CD4-positive, alpha-beta T cell (primary cell): ENCODE results near the gene OR2Z1. TPM values are rescaled to one million over a fixed set of nuclear protein-coding genes. Genes with fewer than 3 reads are reported as not detected.

Experiments used
- ATAC-seq: fragments of 200-7000 bp; cut with Tn5 transposase; one replicate; pipeline ENCODE4 v1.10.0; 2022; ENCODE audit warnings: mild to moderate bottlenecking; ENCODE audit not compliant: poor library complexity
- CTCF ChIA-PET: fragments of 350-600 bp; sonication (Branson Sonifier 250); formaldehyde crosslinking; loops from one replicate; lab custom pipeline; 2021; ENCODE audit warnings: antibody characterized with exemption, inconsistent platforms; lab: Charles Lee
- POLR2A ChIA-PET: fragments of 350-600 bp; sonication (Branson Sonifier 250); formaldehyde crosslinking; loops from one replicate; lab custom pipeline; 2021; ENCODE audit warnings: antibody characterized with exemption, inconsistent platforms; lab: Charles Lee
- DNase-seq, 14 experiments: peaks; one replicate each; pipeline ENCODE4 v3.0.0-alpha.2; 2013 to 2020; ENCODE audit warnings: mixed read lengths in 2 of 14
- H3K27ac ChIP-seq, 2 donors: one replicate each; pipeline versions ENCODE4 v1.5.1 to v1.7.0; 2013; ENCODE audit warnings: low read length in 2 of 2, low read depth in 1 of 2, mild to moderate bottlenecking in 1 of 2
- H3K27me3 ChIP-seq, 2 experiments: 1 replicate in 1 of 2; 2 replicates in 1 of 2; pipeline versions ENCODE4 v1.6.1 to v1.7.0; 2013; ENCODE audit warnings: low read length in 2 of 2, control low read depth in 1 of 2, mild to moderate bottlenecking in 1 of 2, moderate library complexity in 1 of 2; ENCODE audit not compliant: insufficient read depth in 2 of 2, control insufficient read depth in 1 of 2
- H3K36me3 ChIP-seq: one replicate; pipeline ENCODE4 v1.6.1; 2013; ENCODE audit warnings: low read length, control low read depth; ENCODE audit not compliant: insufficient read depth
- H3K4me1 ChIP-seq: one replicate; pipeline ENCODE4 v1.6.1; 2013; ENCODE audit warnings: low read length, control low read depth; ENCODE audit not compliant: insufficient read depth
- H3K4me3 ChIP-seq: one replicate; pipeline ENCODE4 v1.5.1; 2013; ENCODE audit warnings: mild to moderate bottlenecking, low read length, moderate library complexity
- H3K9me3 ChIP-seq, 2 experiments: 1 replicate in 1 of 2; 2 replicates in 1 of 2; pipeline versions ENCODE4 v1.6.1 to v1.7.0; 2013; ENCODE audit warnings: low read length in 2 of 2, mild to moderate bottlenecking in 2 of 2, control low read depth in 1 of 2, moderate library complexity in 1 of 2; ENCODE audit not compliant: control insufficient read depth in 1 of 2, insufficient read depth in 1 of 2
- H3K27ac Mint-ChIP-seq: one replicate; pipeline ENCODE4 v1.8.0; 2020; ENCODE audit warnings: mixed read lengths
- H3K27me3 Mint-ChIP-seq: one replicate; pipeline ENCODE4 v1.8.0; 2021; ENCODE audit warnings: mixed read lengths
- H3K36me3 Mint-ChIP-seq: one replicate; pipeline ENCODE4 v1.8.0; 2021; ENCODE audit warnings: low read depth, mixed read lengths
- H3K4me1 Mint-ChIP-seq: one replicate; pipeline ENCODE4 v1.8.0; 2021; ENCODE audit warnings: low read depth, mixed read lengths
- H3K4me3 Mint-ChIP-seq: one replicate; pipeline ENCODE4 v1.8.0; 2020; ENCODE audit warnings: mild to moderate bottlenecking, mixed read lengths
- H3K9me3 Mint-ChIP-seq: one replicate; pipeline ENCODE4 v1.8.0; 2020; ENCODE audit warnings: mixed read lengths
- intact Hi-C, 2 experiments: fragments of 100-400 bp; cut with DNase I in 1 of 2; cut with micrococcal nuclease in 1 of 2; formaldehyde crosslinking; loops; one replicate each; pipeline versions ENCODE4 v1.15.1 to v1.9.0; 2023 to 2025; cut with DNase I, micrococcal nuclease
- total RNA-seq, 174 experiments: library from RNA in 2 of 174; stranded (reverse) in 2 of 174; gene quantifications; one replicate each; pipeline ENCODE4 v1.2.3 and lab custom pipeline; 2021 to 2026
- TF ChIP-seq, protein P1 (sequence below): fragments of 200-600 bp; IDR thresholded peaks from one replicate; pipeline ENCODE4 v1.8.0; 2022; ENCODE audit warnings: antibody characterized with exemption, mild to moderate bottlenecking

OR2Z1 gene
- total RNA-seq, 2 experiments from 2014 or later, result not detected

- Mint-ChIP-seq H3K9me3 (no peaks in the 10 kb centered on the region), H3K4me3 (no peak overlapping the region), H3K4me1 (peaks cover 18% of the 10 kb centered on the region), H3K36me3 (no peaks in the 10 kb centered on the region), H3K27ac (no peak overlapping the region), H3K27me3 (peaks cover 17% of the 10 kb centered on the region)
- Histone ChIP-seq H3K4me1 (peaks cover 27% of the 10 kb centered on the region), H3K9me3 (peaks cover 0 to 6% of the 10 kb centered on the region in 2 experiments), H3K27me3 (no peaks in the 10 kb centered on the region), H3K4me3 (no peak overlapping the region), H3K36me3 (no peaks in the 10 kb centered on the region), H3K27ac (no peak overlapping the region)
- intact Hi-C loops, result loop anchor here in 1 of 2 experiments (2.0 kb wide), 1 partner anchor 115 kb away; no protein-coding TSS in a partner anchor
- TF ChIP-seq, protein P1, sequence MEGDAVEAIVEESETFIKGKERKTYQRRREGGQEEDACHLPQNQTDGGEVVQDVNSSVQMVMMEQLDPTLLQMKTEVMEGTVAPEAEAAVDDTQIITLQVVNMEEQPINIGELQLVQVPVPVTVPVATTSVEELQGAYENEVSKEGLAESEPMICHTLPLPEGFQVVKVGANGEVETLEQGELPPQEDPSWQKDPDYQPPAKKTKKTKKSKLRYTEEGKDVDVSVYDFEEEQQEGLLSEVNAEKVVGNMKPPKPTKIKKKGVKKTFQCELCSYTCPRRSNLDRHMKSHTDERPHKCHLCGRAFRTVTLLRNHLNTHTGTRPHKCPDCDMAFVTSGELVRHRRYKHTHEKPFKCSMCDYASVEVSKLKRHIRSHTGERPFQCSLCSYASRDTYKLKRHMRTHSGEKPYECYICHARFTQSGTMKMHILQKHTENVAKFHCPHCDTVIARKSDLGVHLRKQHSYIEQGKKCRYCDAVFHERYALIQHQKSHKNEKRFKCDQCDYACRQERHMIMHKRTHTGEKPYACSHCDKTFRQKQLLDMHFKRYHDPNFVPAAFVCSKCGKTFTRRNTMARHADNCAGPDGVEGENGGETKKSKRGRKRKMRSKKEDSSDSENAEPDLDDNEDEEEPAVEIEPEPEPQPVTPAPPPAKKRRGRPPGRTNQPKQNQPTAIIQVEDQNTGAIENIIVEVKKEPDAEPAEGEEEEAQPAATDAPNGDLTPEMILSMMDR, result no peak
- ChIA-PET POLR2A (no interaction called here), CTCF (no interaction called here)
- no peak for ATAC-seq
- DNase-seq, result no peak
Measured at GRCh38 chr19:8695501-8695900, 25.9 kb upstream of the OR2Z1 start.

GRCh38 chr19:8695911-8696310 lies 25.5 kb upstream of the OR2Z1 start:
- no peaks in the 10 kb centered on the region for H3K36me3 Mint-ChIP-seq
- H3K9me3 Mint-ChIP-seq, result no peaks in the 10 kb centered on the region
- ChIA-PET POLR2A (no interaction called here), CTCF (no interaction called here)
- H3K4me3 Mint-ChIP-seq, result no peak overlapping the region
- no peak overlapping the region for H3K27ac Mint-ChIP-seq
- peaks cover 17% of the 10 kb centered on the region for H3K27me3 Mint-ChIP-seq
- Histone ChIP-seq H3K9me3 (peaks cover 0 to 6% of the 10 kb centered on the region in 2 experiments), H3K4me1 (peaks cover 31% of the 10 kb centered on the region), H3K4me3 (no peak overlapping the region), H3K27me3 (no peaks in the 10 kb centered on the region), H3K27ac (no peak overlapping the region), H3K36me3 (no peaks in the 10 kb centered on the region)
- DNase-seq (no peak), ATAC-seq (no peak)
- peaks cover 18% of the 10 kb centered on the region for H3K4me1 Mint-ChIP-seq
- TF ChIP-seq, protein P1, result no peak
- intact Hi-C loops, result loop anchor here in 1 of 2 experiments (2.0 kb wide), 1 partner anchor 115 kb away; no protein-coding TSS in a partner anchor

DNA sequence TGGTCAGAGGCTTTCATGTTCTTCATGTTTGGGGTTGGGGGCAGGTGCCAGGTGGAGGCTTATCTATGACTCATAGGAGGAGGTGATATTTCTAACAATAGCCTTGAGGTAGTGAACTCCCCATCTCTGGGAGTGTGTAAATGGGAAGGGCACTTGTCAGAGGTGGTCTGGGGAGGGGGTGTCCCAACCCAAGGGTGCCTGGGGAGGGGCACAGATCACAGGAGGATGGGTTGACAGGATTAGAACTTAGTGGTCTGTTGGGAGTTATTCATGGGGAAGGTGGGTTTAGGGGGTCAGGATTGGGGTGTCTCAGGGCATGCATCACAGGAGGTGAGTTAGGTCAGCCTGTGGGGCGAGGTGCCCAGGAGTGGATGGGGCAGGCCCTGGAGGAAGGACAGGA lies 24.4 kb upstream of the OR2Z1 start:
- Histone ChIP-seq H3K27ac (no peak overlapping the region), H3K4me3 (no peak overlapping the region), H3K9me3 (peaks cover 0 to 6% of the 10 kb centered on the region in 2 experiments), H3K4me1 (peaks cover 42% of the 10 kb centered on the region), H3K27me3 (no peaks in the 10 kb centered on the region), H3K36me3 (no peaks in the 10 kb centered on the region)
- H3K4me1 Mint-ChIP-seq, result peaks cover 28% of the 10 kb centered on the region
- ChIA-PET CTCF (no interaction called here), POLR2A (no interaction called here)
- H3K4me3 Mint-ChIP-seq, result no peak overlapping the region
- no peak for DNase-seq
- intact Hi-C loops, result no loop called here
- no peak for ATAC-seq
- TF ChIP-seq, protein P1, result no peak
- no peaks in the 10 kb centered on the region for H3K9me3 Mint-ChIP-seq
- no peak overlapping the region for H3K27ac Mint-ChIP-seq
- peaks cover 14% of the 10 kb centered on the region for H3K27me3 Mint-ChIP-seq
- H3K36me3 Mint-ChIP-seq, result no peaks in the 10 kb centered on the region
